Measurements from ENCODE around the gene CD7.

DNA sequence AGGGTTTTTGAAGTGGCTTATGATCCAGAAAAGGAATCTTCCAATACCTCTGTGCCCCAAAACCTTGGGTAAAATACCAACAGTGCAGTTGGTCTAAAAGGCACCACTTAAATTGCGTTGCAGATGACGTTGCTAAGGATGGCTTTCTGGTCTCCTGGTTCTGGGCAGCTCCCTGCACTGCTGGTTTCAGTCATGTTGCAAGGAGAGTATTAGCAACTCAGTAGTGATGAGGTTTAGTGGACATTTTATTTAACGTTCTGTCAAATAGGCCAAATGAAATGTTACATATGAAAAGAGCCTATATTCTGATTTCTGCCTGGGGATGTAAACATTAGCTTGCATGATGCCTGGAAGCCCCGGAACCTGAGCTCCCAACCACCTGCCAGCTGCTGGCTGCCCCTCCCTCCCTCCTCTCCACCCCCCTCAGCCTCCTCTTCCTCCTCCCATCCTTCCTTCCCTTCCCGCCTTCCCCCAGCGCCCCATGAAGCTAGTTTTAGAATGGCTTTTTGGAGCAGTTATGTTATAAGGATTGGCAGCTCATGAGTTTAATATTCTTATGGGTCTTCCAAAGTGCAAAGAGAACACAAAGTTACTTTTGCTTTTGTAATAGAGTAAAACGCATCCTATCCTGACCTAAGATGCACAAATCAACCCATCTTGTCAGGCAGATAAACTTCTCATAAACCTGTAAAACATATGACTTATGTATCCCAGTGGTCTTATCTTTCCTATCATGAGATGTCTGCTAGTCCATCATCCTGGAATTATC is 20.7 kb downstream of the CD7 start:
- no peak for TF ChIP-seq POLR2A (IDR thresholded peaks at IDR 0.05)
- TF ChIP-seq, protein P1, sequence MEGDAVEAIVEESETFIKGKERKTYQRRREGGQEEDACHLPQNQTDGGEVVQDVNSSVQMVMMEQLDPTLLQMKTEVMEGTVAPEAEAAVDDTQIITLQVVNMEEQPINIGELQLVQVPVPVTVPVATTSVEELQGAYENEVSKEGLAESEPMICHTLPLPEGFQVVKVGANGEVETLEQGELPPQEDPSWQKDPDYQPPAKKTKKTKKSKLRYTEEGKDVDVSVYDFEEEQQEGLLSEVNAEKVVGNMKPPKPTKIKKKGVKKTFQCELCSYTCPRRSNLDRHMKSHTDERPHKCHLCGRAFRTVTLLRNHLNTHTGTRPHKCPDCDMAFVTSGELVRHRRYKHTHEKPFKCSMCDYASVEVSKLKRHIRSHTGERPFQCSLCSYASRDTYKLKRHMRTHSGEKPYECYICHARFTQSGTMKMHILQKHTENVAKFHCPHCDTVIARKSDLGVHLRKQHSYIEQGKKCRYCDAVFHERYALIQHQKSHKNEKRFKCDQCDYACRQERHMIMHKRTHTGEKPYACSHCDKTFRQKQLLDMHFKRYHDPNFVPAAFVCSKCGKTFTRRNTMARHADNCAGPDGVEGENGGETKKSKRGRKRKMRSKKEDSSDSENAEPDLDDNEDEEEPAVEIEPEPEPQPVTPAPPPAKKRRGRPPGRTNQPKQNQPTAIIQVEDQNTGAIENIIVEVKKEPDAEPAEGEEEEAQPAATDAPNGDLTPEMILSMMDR (IDR thresholded peaks at IDR 0.05), result no peak

All from thyroid gland (tissue), 4 donors.